ENCODE results near the gene DUSP3. TPM values are rescaled to one million over a fixed set of nuclear protein-coding genes. Genes with fewer than 3 reads are reported as not detected.

The DUSP3 gene
- total RNA-seq, 1 donor from 2014 or later = 39.7 TPM

- peaks cover 17 to 30% (median 27%) of the 10 kb centered on the region in 3 donors for H3K27me3 ChIP-seq (ENCODE audit: control insufficient read depth in 3 of 3, insufficient read depth in 3 of 3, low read length in 3 of 3)
- no peaks in the 10 kb centered on the region for H3K9me3 ChIP-seq (ENCODE audit: control insufficient read depth in 3 of 3, low read length in 3 of 3)
- no peak overlapping the region for H3K9ac ChIP-seq (ENCODE audit: low read depth in 1 of 3, low read length in 3 of 3)
- no peak overlapping the region for H3K4me3 ChIP-seq (ENCODE audit: low read length in 3 of 3)
- peaks cover 0 to 4% (median 0%) of the 10 kb centered on the region in 3 donors for H3K4me1 ChIP-seq (ENCODE audit: control insufficient read depth in 3 of 3, insufficient read depth in 3 of 3, low read length in 3 of 3)
- H3K36me3 ChIP-seq (ENCODE audit: control insufficient read depth in 3 of 3, insufficient read depth in 3 of 3, low read length in 3 of 3) = no peaks in the 10 kb centered on the region
- no peak overlapping the region for H3K27ac ChIP-seq (ENCODE audit: low read depth, low read length)
These were observed 28.6 kb downstream of the DUSP3 start for GRCh38 chr17:43750153-43750552.

GRCh38 chr17:43745541-43745940 lies 33.2 kb downstream of the DUSP3 start:
- H3K9me3 ChIP-seq (ENCODE audit: control insufficient read depth in 3 of 3, low read length in 3 of 3) = no peaks in the 10 kb centered on the region
- H3K27me3 ChIP-seq (ENCODE audit: control insufficient read depth in 3 of 3, insufficient read depth in 3 of 3, low read length in 3 of 3) = peaks cover 6 to 24% (median 20%) of the 10 kb centered on the region in 3 donors
- H3K27ac ChIP-seq (ENCODE audit: low read depth, low read length) = no peak overlapping the region
- no peak overlapping the region for H3K9ac ChIP-seq (ENCODE audit: low read depth in 1 of 3, low read length in 3 of 3)
- H3K36me3 ChIP-seq (ENCODE audit: control insufficient read depth in 3 of 3, insufficient read depth in 3 of 3, low read length in 3 of 3) = no peaks in the 10 kb centered on the region
- H3K4me1 ChIP-seq (ENCODE audit: control insufficient read depth in 3 of 3, insufficient read depth in 3 of 3, low read length in 3 of 3) = peaks cover 0 to 4% (median 0%) of the 10 kb centered on the region in 3 donors
- no peak overlapping the region for H3K4me3 ChIP-seq (ENCODE audit: low read length in 3 of 3)

- no peak overlapping the region for H3K4me3 ChIP-seq (ENCODE audit: low read length in 3 of 3)
- H3K27ac ChIP-seq (ENCODE audit: low read depth, low read length) = no peak overlapping the region
- H3K4me1 ChIP-seq (ENCODE audit: control insufficient read depth in 3 of 3, insufficient read depth in 3 of 3, low read length in 3 of 3) = peaks cover 0 to 4% (median 0%) of the 10 kb centered on the region in 3 donors
- H3K36me3 ChIP-seq (ENCODE audit: control insufficient read depth in 3 of 3, insufficient read depth in 3 of 3, low read length in 3 of 3) = no peaks in the 10 kb centered on the region
- no peak overlapping the region for H3K9ac ChIP-seq (ENCODE audit: low read depth in 1 of 3, low read length in 3 of 3)
- peaks cover 6 to 15% (median 10%) of the 10 kb centered on the region in 3 donors for H3K27me3 ChIP-seq (ENCODE audit: control insufficient read depth in 3 of 3, insufficient read depth in 3 of 3, low read length in 3 of 3)
- H3K9me3 ChIP-seq (ENCODE audit: control insufficient read depth in 3 of 3, low read length in 3 of 3) = no peaks in the 10 kb centered on the region
These were observed 37.1 kb downstream of the DUSP3 start for GRCh38 chr17:43741636-43742035.

GRCh38 chr17:43740541-43740940 lies 38.2 kb downstream of the DUSP3 start:
- Histone ChIP-seq H3K36me3 (ENCODE audit: control insufficient read depth in 3 of 3, insufficient read depth in 3 of 3, low read length in 3 of 3) (no peaks in the 10 kb centered on the region), H3K27ac (ENCODE audit: low read depth, low read length) (no peak overlapping the region), H3K9ac (ENCODE audit: low read depth in 1 of 3, low read length in 3 of 3) (no peak overlapping the region), H3K9me3 (ENCODE audit: control insufficient read depth in 3 of 3, low read length in 3 of 3) (no peaks in the 10 kb centered on the region), H3K4me3 (ENCODE audit: low read length in 3 of 3) (no peak overlapping the region), H3K4me1 (ENCODE audit: control insufficient read depth in 3 of 3, insufficient read depth in 3 of 3, low read length in 3 of 3) (no peaks in the 10 kb centered on the region), H3K27me3 (ENCODE audit: control insufficient read depth in 3 of 3, insufficient read depth in 3 of 3, low read length in 3 of 3) (peaks cover 6 to 15% (median 7%) of the 10 kb centered on the region in 3 donors)

GRCh38 chr17:43737722-43738121 lies 41.1 kb downstream of the DUSP3 start:
- Histone ChIP-seq H3K36me3 (ENCODE audit: control insufficient read depth in 3 of 3, insufficient read depth in 3 of 3, low read length in 3 of 3) (no peaks in the 10 kb centered on the region), H3K9me3 (ENCODE audit: control insufficient read depth in 3 of 3, low read length in 3 of 3) (no peaks in the 10 kb centered on the region), H3K27ac (ENCODE audit: low read depth, low read length) (no peak overlapping the region), H3K4me3 (ENCODE audit: low read length in 3 of 3) (no peak overlapping the region), H3K4me1 (ENCODE audit: control insufficient read depth in 3 of 3, insufficient read depth in 3 of 3, low read length in 3 of 3) (no peaks in the 10 kb centered on the region), H3K9ac (ENCODE audit: low read depth in 1 of 3, low read length in 3 of 3) (no peak overlapping the region), H3K27me3 (ENCODE audit: control insufficient read depth in 3 of 3, insufficient read depth in 3 of 3, low read length in 3 of 3) (peaks cover 0 to 8% (median 2%) of the 10 kb centered on the region in 3 donors)

GRCh38 chr17:43736389-43736788 lies 42.4 kb downstream of the DUSP3 start:
- Histone ChIP-seq H3K9ac (ENCODE audit: low read depth in 1 of 3, low read length in 3 of 3) (no peak overlapping the region), H3K4me3 (ENCODE audit: low read length in 3 of 3) (no peak overlapping the region), H3K27ac (ENCODE audit: low read depth, low read length) (no peak overlapping the region), H3K36me3 (ENCODE audit: control insufficient read depth in 3 of 3, insufficient read depth in 3 of 3, low read length in 3 of 3) (no peaks in the 10 kb centered on the region), H3K27me3 (ENCODE audit: control insufficient read depth in 3 of 3, insufficient read depth in 3 of 3, low read length in 3 of 3) (peaks cover 0 to 4% (median 2%) of the 10 kb centered on the region in 3 donors), H3K9me3 (ENCODE audit: control insufficient read depth in 3 of 3, low read length in 3 of 3) (no peaks in the 10 kb centered on the region), H3K4me1 (ENCODE audit: control insufficient read depth in 3 of 3, insufficient read depth in 3 of 3, low read length in 3 of 3) (no peaks in the 10 kb centered on the region)

- Histone ChIP-seq H3K27ac (ENCODE audit: low read depth, low read length) (no peak overlapping the region), H3K4me3 (ENCODE audit: low read length in 3 of 3) (no peak overlapping the region), H3K27me3 (ENCODE audit: control insufficient read depth in 3 of 3, insufficient read depth in 3 of 3, low read length in 3 of 3) (peaks cover 0 to 4% (median under 1%) of the 10 kb centered on the region in 3 donors), H3K9ac (ENCODE audit: low read depth in 1 of 3, low read length in 3 of 3) (no peak overlapping the region), H3K4me1 (ENCODE audit: control insufficient read depth in 3 of 3, insufficient read depth in 3 of 3, low read length in 3 of 3) (no peaks in the 10 kb centered on the region), H3K9me3 (ENCODE audit: control insufficient read depth in 3 of 3, low read length in 3 of 3) (no peaks in the 10 kb centered on the region), H3K36me3 (ENCODE audit: control insufficient read depth in 3 of 3, insufficient read depth in 3 of 3, low read length in 3 of 3) (no peaks in the 10 kb centered on the region)
These were observed 44.4 kb downstream of the DUSP3 start for GRCh38 chr17:43734376-43734775.

- H3K36me3 ChIP-seq (ENCODE audit: control insufficient read depth in 3 of 3, insufficient read depth in 3 of 3, low read length in 3 of 3) = no peaks in the 10 kb centered on the region
- H3K9me3 ChIP-seq (ENCODE audit: control insufficient read depth in 3 of 3, low read length in 3 of 3) = no peaks in the 10 kb centered on the region
- H3K9ac ChIP-seq (ENCODE audit: low read depth in 1 of 3, low read length in 3 of 3) = no peak overlapping the region
- no peaks in the 10 kb centered on the region for H3K4me1 ChIP-seq (ENCODE audit: control insufficient read depth in 3 of 3, insufficient read depth in 3 of 3, low read length in 3 of 3)
- no peak overlapping the region for H3K27ac ChIP-seq (ENCODE audit: low read depth, low read length)
- H3K27me3 ChIP-seq (ENCODE audit: control insufficient read depth in 3 of 3, insufficient read depth in 3 of 3, low read length in 3 of 3) = peaks cover 0 to 4% (median 0%) of the 10 kb centered on the region in 3 donors
- H3K4me3 ChIP-seq (ENCODE audit: low read length in 3 of 3) = no peak overlapping the region
These were observed 44.8 kb downstream of the DUSP3 start for GRCh38 chr17:43733956-43734355.

- Histone ChIP-seq H3K4me1 (ENCODE audit: control insufficient read depth in 3 of 3, insufficient read depth in 3 of 3, low read length in 3 of 3) (no peaks in the 10 kb centered on the region), H3K36me3 (ENCODE audit: control insufficient read depth in 3 of 3, insufficient read depth in 3 of 3, low read length in 3 of 3) (no peaks in the 10 kb centered on the region), H3K27ac (ENCODE audit: low read depth, low read length) (no peak overlapping the region), H3K4me3 (ENCODE audit: low read length in 3 of 3) (no peak overlapping the region), H3K9ac (ENCODE audit: low read depth in 1 of 3, low read length in 3 of 3) (no peak overlapping the region), H3K9me3 (ENCODE audit: control insufficient read depth in 3 of 3, low read length in 3 of 3) (no peaks in the 10 kb centered on the region), H3K27me3 (ENCODE audit: control insufficient read depth in 3 of 3, insufficient read depth in 3 of 3, low read length in 3 of 3) (no peaks in the 10 kb centered on the region)
These were observed 45.8 kb downstream of the DUSP3 start for GRCh38 chr17:43732958-43733357.

- Histone ChIP-seq H3K36me3 (ENCODE audit: control insufficient read depth in 3 of 3, insufficient read depth in 3 of 3, low read length in 3 of 3) (no peaks in the 10 kb centered on the region), H3K9me3 (ENCODE audit: control insufficient read depth in 3 of 3, low read length in 3 of 3) (no peaks in the 10 kb centered on the region), H3K27me3 (ENCODE audit: control insufficient read depth in 3 of 3, insufficient read depth in 3 of 3, low read length in 3 of 3) (no peaks in the 10 kb centered on the region), H3K4me3 (ENCODE audit: low read length in 3 of 3) (no peak overlapping the region), H3K9ac (ENCODE audit: low read depth in 1 of 3, low read length in 3 of 3) (no peak overlapping the region), H3K27ac (ENCODE audit: low read depth, low read length) (no peak overlapping the region), H3K4me1 (ENCODE audit: control insufficient read depth in 3 of 3, insufficient read depth in 3 of 3, low read length in 3 of 3) (peaks cover 0 to 7% (median 0%) of the 10 kb centered on the region in 3 donors)
These were observed 50.7 kb downstream of the DUSP3 start for GRCh38 chr17:43728081-43728480.
